Non-pigmented ciliary epithelial cell (primary cell): ENCODE results near the gene PRDM10.

ENCODE experiments used
- DNase-seq: peaks from one replicate; pipeline ENCODE4 v3.0.0-alpha.2; 2010; ENCODE audit warnings: low read depth

The PRDM10 gene

DNA sequence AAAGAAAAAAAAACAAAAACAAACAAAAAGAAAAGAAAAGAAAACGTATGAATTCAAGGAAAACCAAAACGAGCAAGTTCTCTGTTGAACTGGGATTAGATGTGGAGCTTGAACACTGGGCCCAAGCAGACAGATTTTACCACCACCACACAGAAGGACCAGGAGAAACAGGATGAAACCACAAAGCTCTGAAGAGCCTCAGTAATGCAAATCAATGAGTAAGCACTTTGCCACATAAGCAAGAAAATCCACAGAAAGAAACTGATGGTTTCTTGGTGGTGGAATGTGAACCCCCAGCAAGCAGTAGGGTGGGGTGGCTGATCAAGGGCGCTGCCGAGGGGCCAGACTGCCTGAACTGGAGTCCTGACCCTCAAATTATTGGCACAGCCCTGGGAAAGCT, 56.4 kb downstream of the PRDM10 start:
- no peak for DNase-seq

DNA sequence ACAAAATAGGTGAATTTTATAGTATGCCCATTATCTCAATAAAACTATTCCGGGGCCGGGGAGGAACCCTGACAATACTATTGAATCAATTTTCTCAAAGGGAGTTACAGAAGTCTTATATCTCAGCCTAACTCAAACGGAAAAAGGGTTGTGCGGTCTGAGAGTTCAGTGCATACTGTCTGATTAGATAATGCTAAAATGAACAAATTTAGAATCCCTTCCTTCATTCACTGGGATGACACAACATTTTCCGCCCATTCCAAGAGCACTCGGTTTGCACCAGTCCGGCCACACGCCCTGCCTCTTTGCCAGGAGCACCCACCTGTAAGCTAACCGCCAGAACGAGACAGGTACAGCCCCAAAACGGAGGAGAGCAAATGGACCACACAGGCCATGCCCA, 57.3 kb downstream of the PRDM10 start:
- DNase-seq = no peak

DNA sequence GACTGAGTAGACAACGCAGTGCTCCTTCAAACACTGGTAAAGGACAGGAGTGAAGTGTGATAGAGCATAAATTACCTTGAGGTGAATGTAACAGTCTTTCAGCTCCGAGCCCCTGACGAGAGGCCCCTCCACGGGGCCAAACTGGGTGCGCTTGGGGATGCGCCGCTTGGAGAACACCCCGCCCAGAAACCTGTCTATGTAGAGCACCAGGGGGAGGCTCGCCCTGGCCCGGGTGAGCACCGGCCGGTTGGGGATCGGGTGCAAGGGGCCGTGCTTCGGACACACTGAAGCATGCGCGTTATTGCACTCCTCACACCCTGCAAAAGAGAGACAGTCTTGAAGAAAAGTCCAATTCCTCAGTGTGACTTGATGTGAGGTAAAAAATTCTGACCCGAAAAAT, 57.9 kb downstream of the PRDM10 start:
- no peak for DNase-seq

DNA sequence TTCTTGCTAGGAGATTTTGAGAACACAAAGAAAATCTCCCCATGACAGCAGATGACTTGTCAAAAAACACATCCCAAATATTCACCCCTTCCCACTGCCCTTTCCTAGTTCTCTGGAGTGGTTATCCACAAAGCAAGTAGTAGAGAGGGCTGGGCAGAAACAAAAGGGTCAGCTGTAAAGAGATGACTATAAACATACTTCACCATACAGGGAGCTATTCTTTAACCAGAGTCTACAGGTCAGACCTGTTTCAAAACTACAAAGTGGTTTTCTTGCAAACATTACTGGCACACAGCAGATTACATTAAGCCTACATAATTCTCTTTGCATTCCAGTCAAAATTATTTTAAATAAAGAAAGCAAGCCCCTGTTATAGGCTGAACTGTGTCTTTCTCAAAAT, 59.6 kb downstream of the PRDM10 start:
- no peak for DNase-seq

DNA sequence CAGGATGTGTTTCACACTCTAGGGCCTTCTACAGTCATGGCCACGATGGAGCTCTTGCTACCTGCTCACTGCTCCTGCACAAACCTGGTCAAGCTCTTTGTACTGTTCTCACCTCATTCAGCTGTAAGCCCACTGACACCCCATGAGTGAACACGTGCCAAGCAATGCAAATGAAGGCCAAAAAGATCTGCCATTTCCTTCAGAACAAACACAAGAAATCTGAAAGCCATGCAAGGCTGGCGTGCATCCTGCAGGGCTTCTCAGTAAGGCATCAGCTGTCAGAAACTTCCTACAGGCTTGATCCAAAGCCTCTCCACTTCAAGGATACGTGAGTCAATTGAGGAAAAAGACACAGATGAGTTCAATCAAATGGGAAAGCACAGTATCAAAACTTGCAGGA, 63.1 kb downstream of the PRDM10 start:
- no peak for DNase-seq

DNA sequence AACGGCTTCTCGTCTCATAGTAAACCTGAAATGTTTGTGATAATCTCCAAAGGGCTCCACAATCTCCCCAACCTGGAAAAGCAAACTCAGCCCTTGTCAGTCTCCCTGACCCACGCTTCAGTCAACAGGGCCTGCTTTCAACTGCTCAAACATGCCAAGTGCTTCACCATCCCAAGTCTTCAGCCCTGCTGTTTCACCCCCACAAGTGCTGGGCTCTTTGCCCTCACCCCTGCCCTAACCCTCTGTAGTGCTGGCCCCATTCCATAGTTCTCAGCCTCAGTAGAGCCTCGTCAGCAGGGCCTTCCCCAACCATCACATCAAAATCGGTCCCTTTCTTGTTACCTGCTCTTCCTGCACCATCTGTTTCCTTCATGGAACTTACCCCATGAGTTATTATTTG, 63.9 kb downstream of the PRDM10 start:
- no peak for DNase-seq

DNA sequence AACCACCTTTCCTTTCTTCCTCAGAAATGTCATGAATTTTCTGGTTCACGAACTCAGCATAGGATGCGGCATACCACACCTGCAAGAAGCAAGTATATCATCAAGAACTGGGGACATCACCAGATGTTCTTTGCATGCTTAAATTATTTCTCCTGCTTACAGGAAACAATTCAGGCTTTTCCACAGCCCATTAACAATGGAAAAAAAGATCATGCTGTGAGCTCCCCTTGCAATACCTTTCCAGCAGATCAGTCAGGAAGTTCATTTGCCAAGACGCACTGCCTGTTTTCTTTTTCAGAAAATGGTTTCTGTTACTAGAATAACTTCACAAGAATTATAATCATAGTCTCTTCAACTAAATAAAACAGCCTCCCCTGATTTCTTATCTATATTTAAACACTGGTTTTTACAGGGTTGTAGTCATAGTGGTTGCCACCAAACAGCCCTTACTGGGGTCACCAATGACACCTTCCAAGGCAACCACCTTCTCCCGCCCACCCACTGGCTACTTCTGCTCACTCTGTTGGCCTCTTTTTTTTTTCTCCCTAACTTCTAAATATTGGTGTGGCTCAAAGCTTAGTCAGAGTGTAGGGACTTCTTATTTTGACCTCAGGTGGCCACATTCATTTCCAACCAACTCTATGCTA, 64.9 kb downstream of the PRDM10 start:
- no peak for DNase-seq

DNA sequence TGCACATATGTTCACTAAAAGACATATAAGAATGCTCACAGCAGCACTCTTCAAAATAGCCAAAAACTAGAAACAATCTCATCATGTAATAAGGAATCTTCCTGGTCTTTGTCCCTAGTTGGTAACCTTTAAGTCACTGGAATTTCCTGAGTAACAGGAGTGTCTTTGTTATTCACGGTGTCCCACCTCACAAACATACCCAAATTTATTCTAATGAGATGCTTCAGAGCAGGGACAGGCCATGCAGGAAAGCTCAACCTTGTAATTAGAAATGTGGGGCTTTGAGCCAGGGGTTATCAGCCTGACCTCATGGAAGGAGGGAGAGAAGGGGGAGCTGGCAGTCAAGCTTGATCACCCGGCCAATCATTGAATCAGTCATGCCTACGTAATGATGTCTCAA, 66.9 kb downstream of the PRDM10 start:
- no peak for DNase-seq

DNA sequence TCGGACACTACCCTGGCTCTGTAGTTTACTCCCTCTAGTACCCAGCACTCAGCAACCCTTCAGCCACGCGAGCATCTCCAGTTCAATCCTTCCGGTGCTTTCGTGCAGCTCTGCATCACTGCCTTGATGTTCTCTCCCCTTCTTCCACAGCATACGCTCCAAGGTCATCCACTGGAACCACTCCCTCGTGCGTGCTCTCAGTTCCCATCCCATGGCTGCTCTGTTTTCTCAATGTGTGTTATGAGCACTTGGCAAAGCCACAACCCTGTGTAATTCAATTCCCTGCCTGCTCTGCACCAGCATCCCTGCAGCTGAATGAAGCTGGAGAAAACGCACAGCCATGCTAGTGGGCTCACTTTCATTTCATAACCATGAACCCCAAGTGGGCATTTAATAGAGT, 68.7 kb downstream of the PRDM10 start:
- no peak for DNase-seq

DNA sequence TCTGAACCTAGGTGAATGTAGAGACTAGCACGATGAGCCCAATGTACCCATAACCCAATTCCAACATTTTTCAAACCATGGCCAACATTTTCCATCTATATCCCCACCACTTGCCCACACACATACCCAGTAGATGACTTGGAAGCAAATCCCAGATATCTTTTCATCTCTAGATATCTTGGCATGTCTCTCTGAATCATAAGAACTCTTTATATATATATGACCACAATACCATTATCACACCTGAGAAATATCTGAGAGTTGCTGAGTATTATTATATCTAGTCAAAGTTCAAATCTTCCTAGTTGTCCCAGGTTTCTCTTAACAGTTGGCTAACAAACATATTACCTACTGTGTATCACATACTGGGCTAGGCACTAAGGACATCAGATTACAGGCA, 69.4 kb downstream of the PRDM10 start:
- DNase-seq = no peak

DNA sequence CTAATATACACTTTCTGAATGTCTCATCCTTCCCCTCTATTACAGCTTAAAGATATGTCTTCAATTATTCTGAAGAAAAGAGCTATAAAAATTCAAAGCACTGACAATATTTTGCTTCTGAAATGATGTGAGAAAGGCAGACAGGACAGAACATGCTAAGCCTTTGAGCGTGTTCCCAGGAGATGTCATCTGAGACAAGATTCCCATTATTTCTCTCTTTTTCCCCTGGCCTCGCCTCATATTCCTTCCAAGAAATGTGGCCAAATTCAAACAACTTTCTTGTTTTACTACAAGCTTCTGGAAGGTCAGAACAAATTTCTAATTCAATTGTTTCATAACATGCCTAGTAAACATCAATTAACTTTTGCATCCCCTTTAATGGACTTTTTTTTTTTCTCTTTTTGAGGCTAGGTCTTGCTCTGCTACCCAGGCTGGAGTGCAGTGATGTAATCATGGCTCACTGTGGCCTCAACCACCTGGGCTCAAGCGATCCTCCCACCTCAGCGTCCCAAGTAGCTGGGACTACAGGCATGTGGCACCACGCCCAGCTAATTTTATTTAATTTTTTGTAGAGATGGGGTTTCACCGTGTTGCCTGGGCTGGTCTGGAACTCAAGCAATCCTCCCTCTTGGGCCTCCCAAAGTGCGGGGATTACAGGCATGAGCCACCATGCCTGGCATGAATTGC, 70.1 kb downstream of the PRDM10 start:
- DNase-seq = no peak

DNA sequence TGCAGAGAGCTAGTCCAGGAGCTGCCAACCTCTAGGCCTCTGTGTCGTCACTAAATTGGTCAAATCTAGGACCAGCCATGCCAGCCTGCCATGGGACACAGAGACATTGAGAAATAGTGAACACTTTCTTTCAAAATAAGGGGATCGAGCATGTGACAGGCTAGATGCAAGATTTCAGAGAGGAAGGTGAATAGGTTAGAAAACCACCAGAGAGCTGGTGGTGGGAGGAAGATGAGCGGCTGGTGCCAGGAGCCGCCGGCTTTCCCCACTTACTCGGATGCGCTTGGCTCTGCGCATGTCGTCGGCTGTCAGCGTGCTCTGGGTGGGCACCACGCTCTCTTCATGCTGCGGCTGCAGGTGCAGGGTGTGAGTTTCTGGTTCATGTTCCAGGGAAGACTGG, 71.9 kb downstream of the PRDM10 start:
- no peak for DNase-seq

DNA sequence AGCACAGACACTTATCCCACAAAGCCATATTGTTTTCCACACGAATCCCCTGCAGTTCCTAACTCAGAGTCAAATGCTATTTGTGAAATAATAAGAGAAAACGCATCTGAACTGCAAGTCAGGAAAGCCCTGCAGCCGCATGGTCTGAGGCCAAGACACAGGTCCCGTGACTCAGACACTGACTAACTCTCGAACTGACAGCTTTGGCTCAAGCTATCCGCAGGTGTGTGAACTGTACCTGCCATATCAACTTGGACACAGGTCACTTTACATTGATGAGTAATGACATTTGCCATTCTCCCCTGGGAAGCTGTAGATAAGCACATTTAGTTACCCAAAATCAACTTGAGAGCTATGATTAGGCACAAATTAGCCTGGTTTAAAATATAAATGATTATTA, 72.3 kb downstream of the PRDM10 start:
- no peak for DNase-seq

DNA sequence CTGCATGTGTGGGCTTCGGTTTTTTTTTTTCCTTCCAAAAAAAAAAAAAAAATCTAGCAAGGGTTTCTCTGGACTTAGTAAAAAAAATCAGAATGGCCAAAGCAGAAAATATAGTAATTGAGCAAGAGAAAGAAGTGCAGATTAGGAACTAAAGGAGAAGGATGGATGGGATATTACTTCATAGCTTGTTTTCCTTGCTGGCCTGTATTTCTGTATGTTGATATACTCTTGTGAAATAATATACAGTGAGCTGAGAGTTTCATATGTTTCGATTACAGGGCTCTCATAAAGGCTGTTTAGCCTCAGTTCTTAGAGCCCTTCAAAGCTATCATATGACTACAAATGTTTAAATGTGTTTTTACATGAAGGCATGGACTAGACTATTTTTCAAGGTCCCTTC, 72.9 kb downstream of the PRDM10 start:
- no peak for DNase-seq

DNA sequence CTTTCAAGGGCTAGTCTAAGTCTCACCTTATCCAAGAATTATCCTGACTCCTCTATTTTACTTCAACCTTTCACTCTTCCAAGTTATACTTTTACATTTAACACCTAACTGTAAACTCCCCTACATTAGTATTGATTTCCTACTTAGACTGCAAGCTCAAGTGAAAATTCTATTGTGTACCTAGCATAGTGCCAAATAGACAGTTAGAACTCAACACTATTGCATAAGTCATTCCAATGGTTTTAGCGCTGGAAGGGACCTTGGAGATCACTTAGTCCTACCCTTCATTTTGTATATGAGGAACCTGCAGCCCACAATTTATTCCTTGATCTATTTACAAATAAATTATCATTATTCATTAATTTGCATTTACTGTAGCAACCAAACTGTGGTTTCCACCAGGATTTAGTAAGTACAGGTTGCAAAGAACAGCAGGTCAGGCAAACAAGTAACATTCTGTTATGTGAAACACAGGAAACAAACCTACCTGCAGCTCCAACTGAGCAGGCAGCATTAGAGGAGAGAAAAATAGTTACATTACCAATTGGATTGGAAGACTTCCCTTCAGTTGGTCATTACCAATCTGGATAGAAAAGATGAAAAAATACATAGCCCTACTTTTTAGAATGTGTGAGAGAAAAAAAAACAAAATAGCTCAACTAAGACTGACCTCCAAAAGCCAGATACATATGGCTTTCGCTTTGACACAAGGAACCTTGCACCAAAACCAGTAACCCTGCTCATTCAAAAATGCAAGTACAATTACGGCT, 73.5 kb downstream of the PRDM10 start:
- no peak for DNase-seq

DNA sequence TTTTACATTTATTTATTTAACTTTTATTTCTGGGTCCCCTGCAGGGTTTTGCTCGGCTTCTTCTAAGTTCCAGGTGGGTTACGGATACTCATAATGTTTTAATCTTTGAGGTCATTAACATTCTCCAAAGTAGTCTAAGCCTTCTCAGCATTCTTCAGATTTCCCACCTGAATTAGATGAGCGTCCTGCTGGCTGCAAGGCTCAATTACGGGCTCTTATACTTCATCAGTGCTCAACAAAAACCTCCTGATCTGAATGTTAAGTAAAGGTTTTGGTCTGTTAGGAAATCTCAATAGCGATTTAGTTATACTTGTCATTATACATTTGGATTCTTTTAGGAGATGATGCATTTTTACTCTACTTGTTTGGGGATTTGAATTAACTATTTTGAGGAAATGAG, 80.0 kb downstream of the PRDM10 start:
- DNase-seq = no peak

DNA sequence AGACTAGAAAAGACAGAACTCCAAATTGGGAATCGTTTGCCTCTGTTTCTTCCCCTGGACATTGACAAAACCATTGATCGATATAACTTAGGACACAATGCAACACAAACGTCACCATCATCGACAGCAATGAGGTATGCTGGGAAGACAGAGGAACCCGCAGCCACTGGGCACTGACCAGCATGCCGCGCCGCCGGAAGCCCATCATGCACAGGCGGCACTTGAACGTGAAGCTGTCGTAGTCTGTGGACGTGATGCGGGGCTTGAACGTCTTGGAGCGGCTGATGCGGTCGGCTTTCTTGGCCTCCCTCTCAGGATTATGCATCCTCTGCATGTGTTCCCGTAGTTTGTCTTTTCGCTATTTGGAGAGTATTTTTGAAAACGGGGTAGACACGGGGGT, 84.3 kb downstream of the PRDM10 start:
- DNase-seq = no peak

DNA sequence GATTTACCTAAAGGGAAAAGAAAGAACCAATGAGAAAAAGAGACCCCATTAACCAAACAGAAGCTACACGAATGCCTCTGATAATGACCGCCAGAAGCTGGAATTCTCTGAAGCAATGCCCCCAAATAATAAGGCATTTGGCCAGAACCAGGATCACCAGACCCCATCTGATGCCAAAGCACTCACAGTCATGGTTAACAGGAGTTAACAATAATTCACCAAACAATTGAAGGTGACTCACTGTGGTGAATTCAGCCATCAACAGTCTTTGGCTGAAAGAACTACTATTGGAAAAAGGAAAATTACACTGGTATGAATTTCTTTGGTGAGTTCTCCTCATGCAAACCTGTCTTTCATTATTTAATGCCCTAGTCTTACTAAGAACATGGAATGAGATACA, 85.4 kb downstream of the PRDM10 start:
- no peak for DNase-seq

DNA sequence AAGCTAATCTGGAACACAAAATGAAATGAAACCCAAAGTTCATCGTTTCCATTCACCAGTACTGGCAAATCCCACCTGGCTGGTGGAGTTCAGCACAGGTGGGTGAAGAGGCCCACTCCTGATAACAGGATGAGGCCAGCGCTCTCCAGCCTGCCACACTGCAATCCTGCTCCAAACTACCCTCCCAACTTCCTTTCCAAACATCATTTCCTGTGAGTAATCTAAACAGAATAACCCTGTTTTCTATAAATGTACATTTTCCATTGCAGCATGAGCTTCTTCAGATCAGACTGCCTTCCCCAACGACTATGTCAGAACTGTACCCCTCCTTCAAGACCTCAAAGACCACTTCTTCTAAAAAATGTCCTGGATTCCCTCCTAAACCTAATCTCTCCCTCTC, 91.3 kb downstream of the PRDM10 start:
- no peak for DNase-seq

DNA sequence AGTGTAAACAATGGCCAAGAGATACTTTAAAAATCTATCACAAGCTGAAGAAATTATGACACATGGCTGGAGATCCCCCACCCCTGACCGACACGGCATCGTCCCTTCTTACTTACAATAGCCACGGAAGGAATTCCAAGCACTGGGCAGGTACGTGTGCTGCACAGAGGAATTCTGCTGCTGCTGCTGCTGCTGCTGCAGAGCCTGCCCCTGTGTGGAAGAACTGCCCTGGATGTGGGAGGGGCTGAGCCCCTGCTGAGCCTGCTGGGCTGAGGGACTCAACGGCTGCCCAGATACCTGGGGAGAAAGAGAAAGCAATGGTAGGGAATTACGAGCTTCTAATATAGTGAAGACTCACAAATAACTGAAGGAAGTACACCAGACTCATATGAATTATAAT, 92.3 kb downstream of the PRDM10 start:
- no peak for DNase-seq

DNA sequence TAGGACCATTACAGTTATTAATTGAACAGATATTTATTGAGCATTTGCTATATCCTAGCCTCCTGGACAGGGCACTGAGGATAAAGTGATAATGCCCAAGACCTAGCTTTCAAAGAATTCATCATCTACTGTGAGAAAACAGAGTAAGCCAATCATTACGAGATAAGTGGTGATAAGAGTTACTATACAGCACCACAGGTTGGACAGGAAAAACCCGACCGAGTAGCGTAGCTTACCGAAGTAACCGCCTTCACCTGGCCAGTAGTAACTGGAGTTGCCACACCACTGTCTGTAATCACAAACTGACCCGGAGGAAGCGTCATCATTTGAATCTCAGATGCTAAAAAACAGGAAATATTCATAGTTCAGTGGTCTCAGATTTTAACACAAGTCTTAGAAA, 97.2 kb downstream of the PRDM10 start:
- no peak for DNase-seq

DNA sequence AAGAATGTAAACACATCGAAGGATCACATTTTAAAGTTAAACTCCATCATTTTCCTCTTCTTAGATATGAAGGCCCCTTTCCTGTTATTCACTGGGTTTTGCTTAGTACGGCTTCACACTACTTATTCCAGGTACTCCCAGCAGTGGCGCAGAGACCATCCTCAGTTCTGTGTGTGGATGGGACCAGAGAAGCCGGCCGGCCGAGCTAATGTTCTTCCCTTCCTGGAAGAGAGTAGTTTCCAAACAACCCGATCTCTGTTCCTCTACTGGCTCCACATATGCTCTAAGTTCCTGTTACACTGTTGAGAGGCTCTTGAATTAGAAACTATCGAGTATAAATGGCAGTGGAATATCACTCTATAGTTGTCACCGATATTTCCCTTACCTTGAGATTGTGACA, 106.6 kb downstream of the PRDM10 start:
- DNase-seq = no peak
